Activated T-helper 9 cell treated with anti-CD3 and anti-CD28 coated beads, Interleukin-2, amount 50 U/mL, for 16 hours (primary cell): ENCODE results near the gene SLC43A3.
"Not testable (repeated sequence)": the region's sequence is repeated elsewhere in the genome, so short reads cannot be mapped to it uniquely, and the experiment has no call there.

Source experiments
- DNase-seq: peaks from one replicate; pipeline ENCODE4 v3.0.0-alpha.2; 2020; ENCODE audit warnings: low read depth

The SLC43A3 gene

DNA sequence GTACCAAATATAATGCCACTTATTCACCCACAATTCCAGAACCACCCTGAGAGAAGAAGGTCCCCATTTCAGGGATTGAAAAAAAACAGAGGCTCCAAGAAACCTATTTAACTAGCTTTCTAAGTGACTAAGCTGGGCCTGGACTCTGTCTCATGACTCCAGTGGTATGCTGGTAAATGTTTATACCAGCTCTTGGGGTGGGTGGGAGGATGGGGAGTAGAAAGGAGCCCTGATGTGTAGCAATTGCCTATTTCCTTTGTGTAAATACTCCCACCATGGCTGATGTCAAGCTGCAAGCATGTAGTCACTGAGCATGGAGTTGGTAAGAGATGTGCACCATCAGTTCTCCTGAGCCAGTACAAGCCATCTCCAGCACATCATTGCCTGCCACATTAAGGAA is 48.7 kb downstream of the SLC43A3 start:
- no peak for DNase-seq

DNA sequence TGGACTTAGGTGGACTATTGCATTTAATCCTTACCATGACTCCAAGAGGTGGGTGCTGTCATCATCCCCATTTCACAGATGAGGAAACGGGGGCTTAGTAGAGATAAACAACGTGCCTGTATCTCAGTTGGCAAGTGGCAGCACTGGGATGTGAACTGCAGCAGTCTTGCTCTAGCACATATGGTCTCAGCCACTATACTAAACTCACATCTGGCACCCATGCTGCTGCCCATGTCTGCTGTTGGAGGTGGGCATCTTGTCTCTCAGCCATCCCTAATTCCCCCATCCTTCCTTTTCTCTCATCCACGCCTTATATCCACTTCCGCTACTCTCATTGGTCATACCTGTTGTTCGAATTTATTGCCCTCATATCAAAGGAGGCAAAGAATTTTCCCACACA is 49.8 kb downstream of the SLC43A3 start:
- no peak for DNase-seq

DNA sequence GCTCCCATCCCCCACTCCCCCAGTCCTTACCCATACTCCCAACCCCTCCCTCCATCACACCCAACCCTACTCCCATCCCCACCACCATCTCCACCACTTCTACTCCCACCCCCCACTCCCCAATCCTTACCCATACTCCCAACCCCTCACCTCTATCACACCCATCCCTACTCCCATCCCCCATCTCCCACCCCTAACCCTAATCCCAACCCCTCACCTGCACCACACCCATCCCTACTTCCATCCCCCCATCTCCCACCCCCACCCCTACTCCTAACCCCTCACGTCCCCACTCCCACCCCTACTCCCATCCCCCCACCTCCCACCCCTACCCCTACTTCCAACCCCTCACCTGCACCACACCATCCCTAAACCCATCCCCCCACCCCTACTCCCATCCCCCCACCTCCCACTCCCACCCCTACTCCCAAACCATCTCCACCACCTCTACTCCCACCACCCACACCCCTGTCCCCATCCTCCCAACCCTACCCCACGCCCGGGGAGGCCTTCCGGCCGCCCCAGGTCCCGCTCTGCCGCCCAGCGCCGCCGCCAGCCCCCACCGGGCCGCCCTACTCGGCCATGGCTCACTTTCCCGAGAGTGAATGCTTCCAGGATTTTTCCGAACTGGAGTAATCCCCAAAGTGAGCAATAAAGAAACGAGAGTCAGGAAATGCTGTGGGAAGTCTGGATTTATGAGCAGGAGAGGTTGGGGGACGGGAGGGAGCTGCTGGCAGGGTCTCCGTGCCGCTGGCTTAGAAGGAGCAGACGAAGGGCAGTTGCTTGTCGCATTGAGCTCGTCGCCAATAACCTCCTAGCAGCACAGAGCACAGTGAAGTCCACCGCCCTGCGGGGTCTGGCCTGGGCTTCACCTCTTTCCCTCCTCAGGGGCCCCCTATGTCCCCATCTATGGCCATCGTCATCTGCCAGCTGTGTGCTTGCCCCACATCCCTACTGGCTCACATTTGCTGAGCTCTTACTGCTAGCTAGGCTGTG is 50.5 kb downstream of the SLC43A3 start:
- no peak for DNase-seq

DNA sequence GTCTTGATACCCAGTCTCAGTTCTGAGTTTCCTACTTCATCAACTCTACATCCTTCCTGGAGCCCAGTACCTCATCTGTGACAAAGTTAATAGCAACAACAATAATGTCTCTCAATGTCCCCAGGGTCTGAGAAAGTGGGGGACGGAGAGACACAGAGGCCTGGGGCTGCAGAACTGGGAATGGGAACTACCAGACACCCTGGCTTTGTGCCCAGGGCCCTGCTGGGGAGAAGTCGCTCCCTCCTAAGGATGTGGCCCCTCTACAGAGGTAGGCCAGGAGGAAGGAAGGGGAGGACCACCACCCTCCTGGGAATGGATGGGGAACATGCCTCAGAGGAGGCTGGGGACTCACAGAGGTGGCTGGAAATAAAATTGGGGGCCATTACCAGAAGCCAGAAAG is 51.4 kb downstream of the SLC43A3 start:
- no peak for DNase-seq

DNA sequence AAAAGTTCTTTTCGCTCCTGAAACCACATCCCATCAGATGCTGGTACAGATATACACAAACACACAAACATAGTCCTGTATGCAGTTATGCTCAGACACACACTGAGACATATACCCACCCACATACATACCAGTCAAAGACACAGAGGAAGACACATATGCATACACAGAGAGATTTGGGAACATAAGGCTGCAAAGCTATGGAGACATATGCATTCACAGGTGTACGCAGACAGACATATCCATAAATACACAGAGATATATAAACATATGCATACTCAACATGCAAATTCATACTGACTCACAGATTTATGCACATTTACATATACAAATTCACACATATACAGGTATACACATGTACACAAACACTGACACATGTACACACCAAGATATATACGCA is 52.0 kb downstream of the SLC43A3 start:
- no peak for DNase-seq

DNA sequence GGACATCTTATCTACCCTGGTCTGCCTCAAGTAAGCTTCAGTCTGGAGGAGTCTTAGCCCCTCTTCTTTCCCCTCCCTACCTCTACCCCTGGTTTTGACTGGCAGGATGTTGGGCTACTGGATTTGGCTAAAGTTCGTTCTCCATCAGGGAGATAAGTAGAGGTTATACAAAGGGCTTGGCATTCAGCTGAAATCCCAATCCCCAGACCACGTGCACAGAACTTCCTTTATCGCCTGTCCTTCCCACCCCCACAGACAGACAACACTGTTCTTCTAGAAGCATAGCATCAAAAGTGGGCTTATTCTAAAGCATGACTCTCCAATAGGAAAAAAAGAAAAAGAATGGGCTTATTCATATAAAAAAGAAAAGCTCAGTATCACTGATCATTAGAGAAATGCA is 53.8 kb downstream of the SLC43A3 start:
- DNase-seq: no peak

DNA sequence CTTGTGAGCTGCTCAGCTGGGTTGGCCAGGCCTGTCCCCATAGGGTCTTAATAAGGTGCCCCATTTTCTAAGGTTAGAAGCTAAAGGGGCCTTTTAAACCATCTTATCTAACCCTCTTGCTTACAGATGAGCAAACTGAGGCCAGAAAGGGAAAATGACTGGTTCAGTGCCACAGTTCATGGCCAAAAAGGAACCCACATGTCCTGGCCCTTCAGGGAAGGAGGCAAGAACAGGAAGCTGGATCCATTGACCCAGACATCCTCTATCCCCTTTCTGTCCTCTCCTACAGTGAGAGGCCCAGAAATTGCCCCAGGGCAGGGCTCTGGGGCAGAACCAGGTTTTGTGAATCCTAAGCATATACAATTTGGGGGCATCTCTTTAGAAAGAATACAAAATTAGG is 56.0 kb downstream of the SLC43A3 start:
- no peak for DNase-seq

DNA sequence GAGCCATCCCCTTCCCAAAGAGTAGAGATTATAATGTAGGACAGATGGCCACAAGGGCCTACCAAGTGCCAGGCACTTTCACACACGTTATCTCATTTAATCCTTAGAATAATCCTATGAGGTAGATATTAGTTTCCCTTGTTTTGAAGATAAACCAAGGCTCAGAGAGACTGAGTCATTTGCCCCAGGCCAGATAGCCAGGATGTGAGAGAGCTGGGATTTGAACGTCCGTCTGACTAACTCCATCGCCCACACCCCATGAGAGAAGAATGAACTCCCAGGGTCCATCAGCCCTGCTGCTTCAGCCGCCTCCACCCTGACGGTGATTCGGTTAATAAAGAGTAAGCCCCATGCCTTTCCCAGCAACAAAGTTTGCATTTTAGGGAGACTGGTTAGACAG is 56.7 kb downstream of the SLC43A3 start:
- DNase-seq: no peak

DNA sequence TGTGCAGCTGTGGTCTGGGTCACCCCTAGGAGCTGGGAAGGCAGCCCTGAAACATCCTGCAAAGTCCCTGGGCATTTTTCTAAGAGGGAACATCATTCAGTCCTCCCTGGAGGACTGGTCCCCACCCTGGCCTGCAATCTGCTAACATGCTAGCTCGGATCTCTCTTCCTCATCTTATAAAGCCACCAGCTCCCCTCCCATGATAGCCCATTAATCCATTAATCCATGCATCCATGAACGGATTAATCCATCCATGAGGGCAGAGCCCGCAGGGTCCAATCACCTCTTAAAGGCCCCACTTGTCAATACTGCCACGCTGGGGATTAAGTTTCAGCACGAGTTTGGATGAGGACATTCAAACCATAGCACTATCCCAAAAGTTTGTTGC is 58.1 kb downstream of the SLC43A3 start:
- no peak for DNase-seq

DNA sequence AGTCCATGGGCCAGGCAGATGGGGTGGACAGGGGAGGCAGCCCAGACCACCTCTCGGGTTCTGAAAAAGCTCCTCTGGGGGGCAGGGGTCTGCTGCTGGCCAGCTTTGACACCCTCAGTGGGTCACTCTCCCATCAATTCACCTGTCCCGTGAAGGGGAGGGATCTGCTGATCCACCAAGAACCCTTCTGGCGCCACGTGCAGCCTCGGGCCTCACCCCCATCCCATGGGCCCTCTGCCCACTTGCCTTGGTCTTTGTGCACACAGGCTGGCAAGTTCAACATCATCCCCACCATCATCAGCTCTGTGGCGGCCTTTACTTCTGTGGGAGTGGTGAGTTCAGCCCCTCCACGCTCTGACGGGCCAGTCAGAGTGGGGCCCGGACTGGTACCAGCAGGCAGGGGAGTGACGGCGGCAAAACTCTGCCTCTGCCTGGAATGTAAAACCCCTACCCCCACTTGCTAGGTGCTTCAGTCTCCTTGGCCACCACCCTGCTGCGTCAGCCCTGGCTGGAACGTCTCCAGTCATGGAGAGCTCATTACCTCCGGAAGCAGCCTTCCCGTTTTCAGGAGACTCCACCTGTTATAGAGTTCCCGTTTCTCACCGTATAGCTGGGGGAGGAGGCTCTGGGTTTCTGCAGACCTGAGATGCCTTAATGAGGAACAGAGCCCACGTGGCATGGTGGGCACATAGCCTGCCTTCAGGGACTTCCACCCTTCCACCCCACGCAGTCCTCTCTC is 58.6 kb downstream of the SLC43A3 start:
- DNase-seq: no peak

DNA sequence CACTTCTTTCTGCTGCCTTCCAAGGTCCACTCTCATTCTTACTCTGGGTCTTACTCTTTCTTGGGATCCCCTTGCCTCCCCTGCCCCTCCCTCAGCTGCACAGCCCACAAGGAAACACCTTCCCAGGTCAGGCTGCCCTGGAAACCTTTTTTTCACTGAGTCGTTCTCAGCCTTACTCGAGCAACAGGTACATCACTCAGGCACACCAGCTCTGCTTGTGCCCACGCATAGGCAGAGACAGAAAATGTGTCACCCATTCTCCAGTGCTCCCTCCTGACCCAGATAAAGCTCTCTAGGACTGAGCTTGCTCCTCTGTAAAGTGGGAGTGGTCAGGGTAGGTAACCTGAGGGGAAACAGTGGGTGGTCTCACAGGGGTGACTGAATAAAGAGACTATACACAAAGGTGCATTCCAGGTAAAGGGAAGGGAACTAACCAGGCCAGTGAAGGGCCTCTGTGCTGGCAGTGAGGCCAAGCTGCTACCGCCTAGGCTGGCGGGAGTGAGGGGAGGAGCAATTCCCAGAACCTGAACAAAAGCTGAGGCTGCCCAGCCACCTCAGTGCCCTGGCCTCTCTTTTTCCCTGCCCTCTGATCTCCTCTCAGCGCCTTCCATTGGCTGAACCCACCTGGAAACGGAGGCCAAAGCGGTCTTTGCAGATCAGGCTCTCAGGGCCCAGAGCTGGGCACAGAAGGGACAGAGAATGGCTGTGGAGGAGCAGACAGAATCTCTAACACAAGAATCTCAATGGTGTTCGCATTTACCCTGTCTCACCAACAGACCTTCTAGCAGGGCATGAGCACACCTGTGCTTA is 61.9 kb downstream of the SLC43A3 start:
- DNase-seq: no peak

DNA sequence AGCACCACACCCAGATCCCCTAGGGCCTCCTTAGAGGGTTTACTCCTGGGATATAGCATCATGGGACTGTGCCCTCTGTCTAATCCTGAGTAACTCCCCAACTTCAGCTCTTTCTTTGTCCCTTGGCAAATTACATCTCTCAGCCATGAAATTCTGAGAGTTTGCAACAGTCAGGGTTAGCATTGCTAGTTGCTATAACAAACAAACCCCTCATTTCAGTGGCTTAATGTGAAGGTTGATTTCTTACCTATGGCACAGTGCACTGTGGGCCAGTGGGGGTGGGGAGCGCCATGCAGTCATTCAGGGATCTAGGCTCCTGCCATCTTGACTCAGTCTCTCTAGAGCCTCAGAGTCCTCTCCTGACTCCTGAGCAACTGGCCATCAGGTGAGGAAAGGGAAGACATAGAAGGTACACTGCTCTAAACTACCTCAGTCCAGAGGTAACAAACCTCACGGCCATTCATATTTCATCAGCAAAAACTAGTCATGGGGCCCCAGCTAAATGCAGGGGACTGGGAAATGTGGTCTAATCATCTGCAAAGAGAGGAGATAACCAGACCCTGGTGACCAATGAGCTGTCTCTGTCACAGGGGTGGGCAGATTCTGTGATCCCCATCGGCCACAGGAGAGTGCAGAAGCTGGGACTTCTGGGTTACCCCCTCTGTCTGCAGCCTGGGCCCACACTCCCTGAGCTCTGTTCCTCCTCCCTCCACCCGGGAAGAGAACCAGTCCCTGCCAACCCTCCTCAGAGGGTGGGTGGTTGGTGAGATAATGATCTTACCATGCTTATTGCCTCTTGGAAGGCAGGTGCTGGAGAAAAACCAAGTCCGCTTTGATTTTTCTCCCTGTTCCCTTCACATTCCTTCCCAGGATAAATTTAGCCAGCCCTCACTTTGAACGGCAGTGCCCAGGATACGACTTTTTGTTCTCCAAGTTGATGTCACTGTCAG is 63.5 kb downstream of the SLC43A3 start:
- no peak for DNase-seq

DNA sequence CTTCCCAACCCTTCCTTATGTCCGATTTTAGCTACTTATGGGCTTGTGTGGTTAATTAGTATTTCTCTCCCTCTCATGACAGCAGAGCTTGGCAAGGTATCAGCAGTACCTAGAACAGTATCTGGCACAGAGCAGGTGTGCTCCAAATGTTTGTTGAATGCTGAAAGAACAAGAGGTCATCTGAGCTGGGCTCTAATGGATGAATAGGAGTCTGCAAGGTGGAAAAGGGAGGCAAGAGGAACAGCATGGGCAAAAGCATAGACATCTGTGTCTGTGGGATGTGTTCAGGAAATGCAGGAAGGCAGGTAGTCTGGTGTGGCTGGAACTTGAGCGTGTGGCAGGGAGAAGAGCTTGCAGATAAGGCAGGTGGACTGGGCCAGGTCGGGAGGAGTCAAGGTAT is 65.0 kb downstream of the SLC43A3 start:
- DNase-seq: no peak

DNA sequence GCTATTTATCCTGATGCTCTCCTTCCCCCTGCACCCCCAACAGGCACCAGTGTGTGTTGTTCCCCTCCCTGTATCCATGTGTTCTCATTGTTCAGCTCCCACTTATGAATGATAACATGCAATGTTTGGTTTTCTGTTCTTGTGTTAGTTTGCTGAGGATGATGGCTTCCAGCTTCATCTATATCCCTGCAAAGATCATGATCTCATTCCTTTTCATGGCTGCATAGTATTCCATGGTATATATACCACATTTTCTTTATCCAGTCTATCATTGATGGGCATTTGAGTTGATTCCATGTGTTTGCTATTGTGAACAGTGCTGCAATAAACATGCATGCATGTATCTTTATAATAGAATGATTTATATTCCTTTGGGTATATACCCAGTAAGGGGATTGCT is 65.5 kb downstream of the SLC43A3 start:
- DNase-seq: not testable (repeated sequence)

DNA sequence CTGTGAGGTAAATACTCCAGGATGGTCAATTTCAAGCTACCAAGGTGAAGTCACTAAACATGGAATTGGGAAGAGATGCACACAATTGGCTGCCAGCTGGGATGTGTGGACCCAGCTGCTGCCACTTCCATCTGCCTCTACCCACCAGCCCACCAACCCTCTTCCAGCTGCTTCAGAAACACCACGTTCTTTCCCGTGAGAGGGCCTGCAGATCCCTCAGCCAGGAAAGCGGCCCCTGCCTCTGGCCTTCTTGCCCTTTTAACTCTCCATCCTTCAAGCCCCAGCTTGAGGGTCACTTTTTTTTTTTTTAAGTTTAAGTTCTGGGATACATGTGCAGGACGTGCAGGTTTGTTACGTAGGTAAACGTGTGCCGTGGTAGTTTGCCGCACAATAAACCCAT is 65.9 kb downstream of the SLC43A3 start:
- no peak for DNase-seq

DNA sequence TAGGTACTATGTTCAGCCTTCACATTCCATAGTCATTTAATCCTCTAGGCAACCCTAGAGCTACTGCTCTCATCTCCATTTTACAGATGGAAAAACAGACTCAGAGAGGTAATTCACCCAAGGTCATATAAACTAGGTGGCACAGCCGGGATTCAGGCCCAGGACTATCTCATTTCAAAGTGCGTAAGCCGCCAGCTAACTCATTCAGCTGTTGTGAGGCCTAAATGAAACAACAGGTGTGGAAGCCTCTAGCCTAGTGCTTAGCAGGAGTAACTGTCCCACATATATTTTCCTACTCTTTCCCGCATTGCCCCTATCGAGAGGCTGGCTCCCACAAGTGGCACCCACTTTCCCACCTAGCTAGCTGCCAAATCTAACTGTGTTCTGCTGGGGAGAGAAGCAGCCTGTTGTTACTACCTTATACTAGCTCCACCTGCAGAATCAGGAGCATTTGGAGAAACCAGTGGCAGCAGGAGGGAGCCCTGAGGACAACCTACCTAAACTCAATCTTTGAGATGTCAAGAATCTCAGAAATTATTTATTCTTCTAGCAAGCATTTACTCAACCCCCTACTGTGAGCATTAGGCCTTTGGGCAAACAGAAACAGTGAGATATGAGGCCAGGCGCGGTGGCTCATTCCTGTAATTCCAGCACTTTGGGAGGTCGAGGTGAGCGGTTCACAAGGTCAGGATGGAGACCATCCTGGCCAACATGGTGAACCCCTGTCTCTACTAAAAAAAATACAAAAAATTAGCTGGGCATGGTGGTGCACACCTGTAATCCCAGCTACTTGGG is 66.8 kb downstream of the SLC43A3 start:
- DNase-seq: no peak

DNA sequence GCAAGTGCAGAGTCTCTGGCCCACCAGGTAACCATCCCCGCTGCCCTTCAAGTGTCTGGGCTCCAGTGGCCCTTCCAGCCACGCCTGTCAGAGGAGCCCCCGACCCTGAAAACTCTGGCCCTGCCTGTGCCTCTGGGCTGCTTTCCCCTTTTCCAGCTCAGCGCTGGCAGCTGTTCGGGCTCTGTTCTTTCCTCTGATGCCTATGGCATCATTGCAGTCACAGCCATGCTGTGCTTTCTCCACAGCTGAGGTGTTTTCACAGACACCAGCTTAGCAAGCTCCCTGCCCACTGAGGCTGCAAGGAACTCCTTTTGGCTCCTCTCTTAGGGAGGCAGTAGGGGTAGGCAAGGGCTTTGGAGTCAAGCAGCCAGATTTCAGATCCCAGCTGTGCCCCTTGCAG is 67.5 kb downstream of the SLC43A3 start:
- DNase-seq: no peak

DNA sequence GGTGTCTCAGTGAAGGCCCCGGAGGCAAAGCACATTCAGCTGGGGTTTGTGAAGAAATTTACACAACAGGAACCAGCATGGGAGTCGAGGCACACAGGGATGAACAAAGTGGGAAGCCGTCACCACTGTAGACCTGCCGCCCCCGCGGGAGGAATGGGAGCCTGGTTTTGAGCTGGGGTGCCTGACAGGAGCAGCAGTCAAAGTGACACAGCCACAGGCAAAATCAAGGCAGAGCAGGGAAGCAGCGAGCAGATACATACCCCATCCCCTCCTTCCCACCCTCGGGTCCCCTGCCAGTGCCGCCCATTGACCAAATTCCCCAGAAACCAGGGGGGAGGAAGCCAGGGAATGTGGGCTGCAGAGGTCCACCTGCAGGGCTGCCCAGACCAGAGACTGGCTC is 67.9 kb downstream of the SLC43A3 start:
- DNase-seq: no peak

DNA sequence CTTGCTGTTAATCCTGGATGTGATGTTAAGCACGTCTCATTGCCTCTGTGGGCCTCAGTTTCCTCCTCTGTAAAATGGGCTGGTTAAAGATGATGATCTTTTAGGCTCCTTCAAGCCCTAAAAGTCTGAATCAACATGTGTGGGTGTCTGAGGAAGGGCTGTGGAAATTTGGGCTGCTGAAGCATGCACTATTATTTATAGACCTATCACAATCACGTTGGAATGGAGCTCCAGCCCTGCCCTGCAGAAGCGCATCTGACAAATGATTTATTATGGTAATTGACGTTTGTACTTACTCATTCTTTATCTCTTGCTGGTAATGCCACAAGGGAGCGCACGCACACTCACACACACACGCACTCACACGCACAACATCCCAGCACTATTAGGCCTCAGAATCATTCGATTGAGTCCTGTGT is 68.4 kb downstream of the SLC43A3 start:
- no peak for DNase-seq

DNA sequence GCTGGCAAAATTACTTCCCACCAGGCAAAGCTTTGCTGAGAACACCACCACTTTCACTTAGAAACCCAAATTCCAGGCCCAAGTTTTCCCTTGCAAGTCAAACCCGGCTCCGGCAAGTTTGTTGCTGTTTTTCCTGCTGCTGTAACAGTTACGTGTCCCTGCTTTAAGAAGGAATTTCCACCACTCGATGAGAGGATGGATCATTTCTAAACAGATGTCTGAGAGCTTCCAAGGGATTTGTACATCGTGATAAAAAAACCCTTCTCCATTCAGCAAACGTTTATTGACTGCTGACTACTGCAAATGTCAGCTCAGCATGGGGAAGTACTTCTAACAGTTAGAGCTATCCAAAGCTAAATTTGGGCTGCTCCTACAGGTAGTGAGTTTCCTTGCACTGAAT is 69.1 kb downstream of the SLC43A3 start:
- DNase-seq: no peak

DNA sequence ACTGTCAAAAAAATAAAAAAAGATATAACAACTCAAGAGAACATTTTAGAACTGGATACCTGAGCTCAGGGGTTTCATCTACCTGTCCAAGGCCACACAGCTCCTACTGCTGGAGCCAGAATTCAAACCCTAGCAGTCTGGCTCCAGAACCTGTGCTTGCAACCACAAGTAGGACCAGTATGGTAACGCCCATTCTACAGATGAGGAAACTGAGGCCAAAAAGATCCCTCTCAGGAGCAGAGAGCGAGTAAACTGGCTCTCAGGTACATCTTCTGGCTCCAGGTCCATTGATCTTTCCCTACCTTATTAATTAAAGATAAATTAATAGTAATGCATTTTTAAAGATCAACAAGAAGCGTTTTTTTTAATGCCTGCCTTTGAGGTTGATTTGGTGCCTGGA is 69.6 kb downstream of the SLC43A3 start:
- DNase-seq: no peak
